Mesothelial cell of epicardium (in vitro differentiated cells): Measurements from ENCODE around the gene ADRB1. TPM values are rescaled to one million over a fixed set of nuclear protein-coding genes. Genes with fewer than 3 reads are reported as not detected.

Experiments used
- DNase-seq, 2 experiments: peaks; one replicate each; pipeline ENCODE4 v3.0.0; 2021; ENCODE audit warnings: low spot score in 2 of 2; ENCODE audit not compliant: unreplicated experiment in 2 of 2
- H3K27ac Mint-ChIP-seq: 2 replicates; pipeline ENCODE4 v1.8.0; 2021; ENCODE audit warnings: mixed read lengths
- H3K27me3 Mint-ChIP-seq: 2 replicates; pipeline ENCODE4 v1.8.0; 2021; ENCODE audit warnings: low read depth, mixed read lengths
- H3K36me3 Mint-ChIP-seq: 2 replicates; pipeline ENCODE4 v1.8.0; 2021; ENCODE audit warnings: mixed read lengths
- H3K4me1 Mint-ChIP-seq: 2 replicates; pipeline ENCODE4 v1.8.0; 2021; ENCODE audit warnings: mixed read lengths
- H3K4me3 Mint-ChIP-seq: 2 replicates; pipeline ENCODE4 v1.8.0; 2021; ENCODE audit warnings: mild to moderate bottlenecking, moderate library complexity, mixed read lengths
- H3K9me3 Mint-ChIP-seq: 2 replicates; pipeline ENCODE4 v1.8.0; 2021; ENCODE audit warnings: mixed read lengths
- CTCF ChIP-seq: fragments of 200-600 bp; sonication (generic); IDR thresholded peaks from one replicate; pipeline ENCODE4 v1.5.0; 2021; ENCODE audit warnings: antibody characterized with exemption; ENCODE audit not compliant: unreplicated experiment
- total RNA-seq: library from RNA; stranded (reverse); gene quantifications from 3 replicates; pipeline ENCODE4 v1.2.1, GENCODE V29; 2021

The ADRB1 gene
- total RNA-seq = 0.07 to 0.18 TPM in 2 of 3 replicates, not detected in the other

GRCh38 chr10:114043532-114044246 lies at the start of gene ADRB1:
Gene ADRB1, plus strand, starts transcription at chr10:114043866. Its CDS starts 267 bp downstream, at chr10:114044133.
- Mint-ChIP-seq H3K4me1 (peaks cover 11% of the 10 kb centered on the region), H3K36me3 (no peaks in the 10 kb centered on the region), H3K4me3 (peak within 1 kb of the TSS; percentile 68), H3K9me3 (no peaks in the 10 kb centered on the region), H3K27me3 (peaks cover 92% of the 10 kb centered on the region), H3K27ac (no peak within 1 kb of the TSS)
- DNase-seq = peak; percentile 55 to 70
- TF ChIP-seq CTCF = no peak

GRCh38 chr10:113995201-113995600 lies 48.5 kb upstream of the ADRB1 start:
- no peak for TF ChIP-seq CTCF
- no peaks in the 10 kb centered on the region for H3K9me3 Mint-ChIP-seq
- no peak overlapping the region for H3K27ac Mint-ChIP-seq
- H3K4me3 Mint-ChIP-seq = no peak overlapping the region
- peaks cover 29% of the 10 kb centered on the region for H3K27me3 Mint-ChIP-seq
- no peak for DNase-seq
- no peaks in the 10 kb centered on the region for H3K36me3 Mint-ChIP-seq
- H3K4me1 Mint-ChIP-seq = no peaks in the 10 kb centered on the region

- Mint-ChIP-seq H3K27ac (no peak overlapping the region), H3K4me3 (no peak overlapping the region), H3K4me1 (no peaks in the 10 kb centered on the region), H3K27me3 (peaks cover 35% of the 10 kb centered on the region), H3K9me3 (no peaks in the 10 kb centered on the region), H3K36me3 (no peaks in the 10 kb centered on the region)
- TF ChIP-seq CTCF = no peak
- no peak for DNase-seq
These were observed 46.2 kb upstream of the ADRB1 start for GRCh38 chr10:113997428-113997827.

GRCh38 chr10:113999531-113999930 lies 44.1 kb upstream of the ADRB1 start:
- Mint-ChIP-seq H3K9me3 (no peaks in the 10 kb centered on the region), H3K4me1 (no peaks in the 10 kb centered on the region), H3K27ac (no peak overlapping the region), H3K4me3 (no peak overlapping the region), H3K36me3 (no peaks in the 10 kb centered on the region), H3K27me3 (peaks cover 45% of the 10 kb centered on the region)
- DNase-seq = no peak
- TF ChIP-seq CTCF = no peak

GRCh38 chr10:114000457-114001010 lies 43.1 kb upstream of the ADRB1 start:
- H3K27ac Mint-ChIP-seq = no peak overlapping the region
- TF ChIP-seq CTCF = no peak
- no peaks in the 10 kb centered on the region for H3K36me3 Mint-ChIP-seq
- H3K4me3 Mint-ChIP-seq = no peak overlapping the region
- H3K9me3 Mint-ChIP-seq = no peaks in the 10 kb centered on the region
- no peaks in the 10 kb centered on the region for H3K4me1 Mint-ChIP-seq
- no peak for DNase-seq
- peaks cover 55% of the 10 kb centered on the region for H3K27me3 Mint-ChIP-seq
